ENCODE data around the gene C18orf32.

The C18orf32 gene

DNA sequence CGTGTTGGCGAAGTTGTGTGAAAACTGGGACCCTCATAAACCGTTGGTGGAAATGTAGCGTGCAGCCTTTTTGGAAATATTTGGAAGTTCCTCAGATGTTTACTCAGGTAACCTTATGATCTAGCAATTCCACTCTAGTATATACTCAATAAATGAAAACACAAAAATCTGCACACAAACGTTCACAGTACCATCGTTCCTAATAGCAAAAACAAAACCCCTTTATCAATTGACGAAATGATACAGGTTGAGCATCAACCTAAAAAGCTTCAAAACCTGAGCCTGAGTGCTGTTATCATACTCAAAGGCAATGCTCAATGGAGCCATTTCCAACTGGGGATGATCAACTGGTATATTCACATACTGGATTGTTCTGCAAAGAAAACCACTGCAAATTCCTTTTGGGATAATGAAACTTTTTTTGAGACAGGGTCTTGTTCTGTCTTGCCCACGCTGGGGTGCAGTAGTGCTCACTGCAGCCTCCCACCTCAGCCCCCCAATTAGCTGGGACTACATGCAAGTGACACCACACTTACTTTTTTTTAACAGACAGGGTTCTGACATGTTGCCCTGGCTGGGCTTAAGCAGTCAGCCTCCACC, 777 bp upstream of the C18orf32 start:
- Mint-ChIP-seq H3K9me3 (no peaks in the 10 kb centered on the region), H3K27ac (peak overlapping the region; percentile 98), H3K4me1 (peaks cover 67% of the 10 kb centered on the region), H3K36me3 (ENCODE audit: low read depth) (peaks cover 49% of the 10 kb centered on the region), H3K27me3 (ENCODE audit: low read depth, poor library complexity) (no peaks in the 10 kb centered on the region), H3K4me3 (peak overlapping the region; percentile 94)
- DNase-seq = no peak
- TF ChIP-seq, protein P1, sequence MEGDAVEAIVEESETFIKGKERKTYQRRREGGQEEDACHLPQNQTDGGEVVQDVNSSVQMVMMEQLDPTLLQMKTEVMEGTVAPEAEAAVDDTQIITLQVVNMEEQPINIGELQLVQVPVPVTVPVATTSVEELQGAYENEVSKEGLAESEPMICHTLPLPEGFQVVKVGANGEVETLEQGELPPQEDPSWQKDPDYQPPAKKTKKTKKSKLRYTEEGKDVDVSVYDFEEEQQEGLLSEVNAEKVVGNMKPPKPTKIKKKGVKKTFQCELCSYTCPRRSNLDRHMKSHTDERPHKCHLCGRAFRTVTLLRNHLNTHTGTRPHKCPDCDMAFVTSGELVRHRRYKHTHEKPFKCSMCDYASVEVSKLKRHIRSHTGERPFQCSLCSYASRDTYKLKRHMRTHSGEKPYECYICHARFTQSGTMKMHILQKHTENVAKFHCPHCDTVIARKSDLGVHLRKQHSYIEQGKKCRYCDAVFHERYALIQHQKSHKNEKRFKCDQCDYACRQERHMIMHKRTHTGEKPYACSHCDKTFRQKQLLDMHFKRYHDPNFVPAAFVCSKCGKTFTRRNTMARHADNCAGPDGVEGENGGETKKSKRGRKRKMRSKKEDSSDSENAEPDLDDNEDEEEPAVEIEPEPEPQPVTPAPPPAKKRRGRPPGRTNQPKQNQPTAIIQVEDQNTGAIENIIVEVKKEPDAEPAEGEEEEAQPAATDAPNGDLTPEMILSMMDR (IDR thresholded peaks at IDR 0.05) = no peak

DNA sequence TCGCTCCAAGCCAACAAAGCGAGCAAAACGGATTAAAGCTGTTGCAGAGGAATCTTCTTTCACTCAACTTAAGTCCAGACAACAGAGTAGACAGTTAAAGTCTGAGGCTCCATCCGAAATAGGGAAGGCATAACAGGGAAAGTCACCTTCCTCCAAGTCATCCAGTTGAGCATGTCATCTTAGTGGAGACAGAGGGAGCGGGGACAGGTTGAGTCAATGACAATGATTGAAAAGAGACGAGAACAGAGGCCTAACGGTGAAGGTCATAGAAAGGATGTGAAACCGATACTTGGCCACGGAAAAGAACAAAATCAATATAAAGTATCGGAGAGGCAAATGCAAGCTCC, 455 bp downstream of the C18orf32 start:
- Mint-ChIP-seq H3K27me3 (ENCODE audit: low read depth, poor library complexity) (no peaks in the 10 kb centered on the region), H3K4me1 (peaks cover 55% of the 10 kb centered on the region), H3K27ac (peak overlapping the region; percentile 94), H3K4me3 (peak overlapping the region; percentile 94), H3K9me3 (no peaks in the 10 kb centered on the region), H3K36me3 (ENCODE audit: low read depth) (peaks cover 52% of the 10 kb centered on the region)
- DNase-seq = no peak
- TF ChIP-seq, protein P1 (IDR thresholded peaks at IDR 0.05) = no peak

DNA sequence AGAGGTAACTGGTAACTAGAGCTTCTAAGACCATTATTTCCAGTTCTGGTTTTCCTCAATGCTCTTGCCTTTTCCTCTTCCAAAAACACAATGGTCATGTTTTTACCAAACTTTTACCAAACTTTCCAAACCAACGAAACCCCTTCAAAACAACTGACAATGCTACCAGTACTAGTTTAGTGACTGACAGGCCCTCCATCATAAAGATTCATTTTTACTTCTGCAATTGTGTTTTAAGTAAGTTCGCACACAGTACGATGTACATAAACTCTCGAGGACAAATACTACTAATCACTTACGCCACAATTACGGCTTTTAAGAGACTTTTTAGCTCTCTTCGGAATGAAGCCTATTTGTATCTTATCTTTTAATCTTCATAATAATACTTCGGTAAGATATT, 900 bp downstream of the C18orf32 start:
- no peaks in the 10 kb centered on the region for H3K27me3 Mint-ChIP-seq (ENCODE audit: low read depth, poor library complexity)
- H3K4me3 Mint-ChIP-seq = peak overlapping the region; percentile 94
- H3K4me1 Mint-ChIP-seq = peaks cover 51% of the 10 kb centered on the region
- TF ChIP-seq, protein P1 (IDR thresholded peaks at IDR 0.05) = no peak
- H3K27ac Mint-ChIP-seq = peak overlapping the region; percentile 94
- peaks cover 52% of the 10 kb centered on the region for H3K36me3 Mint-ChIP-seq (ENCODE audit: low read depth)
- no peak for DNase-seq
- no peaks in the 10 kb centered on the region for H3K9me3 Mint-ChIP-seq

DNA sequence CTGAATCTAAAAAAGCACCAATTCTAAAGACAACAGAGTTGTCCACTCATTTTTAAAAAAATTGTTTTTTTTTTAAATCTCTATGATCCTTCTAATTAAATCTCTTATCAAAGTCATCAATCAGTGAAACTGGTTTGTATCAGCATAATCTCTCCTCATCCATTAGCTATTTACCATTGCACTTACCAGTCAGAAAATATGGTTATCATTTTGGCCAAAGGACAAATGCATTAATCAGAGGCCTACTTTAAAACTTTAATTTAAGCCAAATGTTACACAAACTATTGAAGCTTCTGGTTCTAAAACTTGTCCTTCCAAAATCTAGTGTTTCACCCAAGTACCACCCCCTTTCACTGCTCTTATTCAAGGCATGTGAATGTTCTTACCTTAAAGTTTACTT, 3.8 kb downstream of the C18orf32 start:
- Mint-ChIP-seq H3K4me3 (no peak overlapping the region), H3K36me3 (ENCODE audit: low read depth) (peaks cover 42% of the 10 kb centered on the region), H3K27me3 (ENCODE audit: low read depth, poor library complexity) (no peaks in the 10 kb centered on the region), H3K4me1 (peaks cover 23% of the 10 kb centered on the region), H3K9me3 (no peaks in the 10 kb centered on the region), H3K27ac (no peak overlapping the region)
- DNase-seq = no peak
- TF ChIP-seq, protein P1 (IDR thresholded peaks at IDR 0.05) = no peak

DNA sequence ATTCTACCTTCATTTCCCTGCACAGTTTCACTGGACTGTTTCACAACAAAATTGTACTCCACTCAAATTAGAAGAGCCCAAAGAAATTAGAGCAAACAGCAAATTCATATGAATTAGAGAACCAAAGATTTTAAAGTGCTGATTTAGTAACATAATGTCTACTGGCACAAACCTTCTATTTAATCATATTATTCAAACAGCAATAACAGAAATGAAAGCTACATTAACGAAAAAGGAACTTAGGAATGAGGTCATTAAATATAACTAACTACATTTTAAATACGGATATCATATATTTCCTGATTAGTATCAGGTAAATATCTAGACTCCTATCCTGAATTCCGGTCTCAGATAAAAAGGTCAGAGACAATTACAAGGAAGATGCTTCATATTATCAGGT, 5.1 kb downstream of the C18orf32 start:
- Mint-ChIP-seq H3K9me3 (no peaks in the 10 kb centered on the region), H3K27ac (no peak overlapping the region), H3K4me1 (peaks cover 12% of the 10 kb centered on the region), H3K36me3 (ENCODE audit: low read depth) (peaks cover 46% of the 10 kb centered on the region), H3K4me3 (no peak overlapping the region), H3K27me3 (ENCODE audit: low read depth, poor library complexity) (no peaks in the 10 kb centered on the region)
- TF ChIP-seq, protein P1 (IDR thresholded peaks at IDR 0.05) = no peak
- no peak for DNase-seq

DNA sequence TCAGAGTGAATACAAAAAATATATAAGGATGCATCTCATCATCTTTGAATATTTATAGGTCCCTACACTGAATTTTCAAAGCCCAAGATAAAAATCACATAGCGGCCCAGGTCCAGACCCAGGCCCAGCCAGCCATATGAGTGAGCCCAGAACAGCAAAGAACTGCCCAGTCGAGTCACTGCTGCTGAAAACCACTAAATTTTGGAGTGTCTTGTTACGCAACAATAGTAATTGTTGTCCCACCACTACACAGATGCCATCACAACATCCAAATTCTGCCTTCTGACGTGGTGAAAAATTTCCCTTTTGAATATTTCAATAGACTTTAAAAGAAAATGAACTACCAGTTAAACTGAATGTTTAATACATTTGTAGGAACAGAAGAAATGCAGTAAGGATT, 5.7 kb downstream of the C18orf32 start:
- no peak for DNase-seq
- Mint-ChIP-seq H3K27me3 (ENCODE audit: low read depth, poor library complexity) (no peaks in the 10 kb centered on the region), H3K4me3 (no peak overlapping the region), H3K4me1 (peaks cover 9% of the 10 kb centered on the region), H3K36me3 (ENCODE audit: low read depth) (peaks cover 52% of the 10 kb centered on the region), H3K9me3 (no peaks in the 10 kb centered on the region), H3K27ac (no peak overlapping the region)
- TF ChIP-seq, protein P1 (IDR thresholded peaks at IDR 0.05) = no peak
